GM12878 (cell line): ENCODE results near the gene PRM1. TPM values are rescaled to one million over a fixed set of nuclear protein-coding genes. Genes with fewer than 3 reads are reported as not detected.
A peak's percentile ranks its signal among the peaks of the same experiment; 100 is the strongest.

Source experiments
- ATAC-seq: fragments of 200-7000 bp; cut with Tn5 transposase; 3 replicates; pipeline ENCODE4 v1.9.1; 2020; ENCODE audit warnings: mild to moderate bottlenecking, moderate library complexity
- BruUV-seq: library from RNA; stranded (reverse); fragments of 400-500 nt; replicated peaks from 2 replicates; lab custom pipeline; 2021; lab: Mats Ljungman, UMichigan
- CTCF ChIA-PET: fragments of 300-600 bp; sonication (Branson Sonifier 250); formaldehyde crosslinking; extraction: SDS; loops from one replicate; lab custom pipeline; 2021; ENCODE audit warnings: inconsistent platforms; lab: Yijun Ruan, JAX
- POLR2A ChIA-PET: fragments of 350-600 bp; formaldehyde crosslinking; extraction: SDS; loops from one replicate; lab custom pipeline; 2021; ENCODE audit warnings: inconsistent platforms; lab: Charles Lee
- RAD21 ChIA-PET: fragments of 300-600 bp; sonication (Branson Sonifier 250); formaldehyde crosslinking; loops from one replicate; lab custom pipeline; 2023; ENCODE audit warnings: antibody characterized with exemption; ENCODE audit not compliant: unreplicated experiment; lab: Charles Lee
- SMC1A ChIA-PET: fragments of 300-600 bp; sonication (Branson Sonifier 250); formaldehyde crosslinking; loops from one replicate; lab custom pipeline; 2023; ENCODE audit not compliant: unreplicated experiment, uncharacterized antibody; lab: Charles Lee
- DNase-seq: peaks from one replicate; pipeline ENCODE4 v3.0.0-alpha.2; 2011; ENCODE audit warnings: low read depth, low spot score
- FAIRE-seq: peaks from 3 replicates; lab custom pipeline; 2011; peaks lifted over from hg19 to GRCh38; lab: Jason Lieb, UNC
- H2AFZ ChIP-seq: 2 replicates; pipeline ENCODE4 v1.6.0; 2011; ENCODE audit warnings: low read depth, low read length, control low read depth; ENCODE audit not compliant: control insufficient read depth
- H3K27ac ChIP-seq: 2 replicates; pipeline ENCODE4 v1.5.1; 2011; ENCODE audit warnings: control low read depth; ENCODE audit not compliant: control insufficient read depth, insufficient read depth
- H3K27me3 ChIP-seq, 2 experiments: replicated peaks in 1 of 2; 2 replicates each; pipeline versions ENCODE4 v1.6.0 to v1.6.1; 2011; ENCODE audit warnings: low read length in 1 of 2; ENCODE audit not compliant: control insufficient read depth in 2 of 2, insufficient read depth in 2 of 2
- H3K36me3 ChIP-seq, 2 experiments: 2 replicates each; pipeline ENCODE4 v1.5.1; 2011; ENCODE audit warnings: low read length in 1 of 2; ENCODE audit not compliant: control insufficient read depth in 2 of 2, insufficient read depth in 2 of 2
- H3K4me1 ChIP-seq: 2 replicates; pipeline ENCODE4 v1.6.1; 2011; ENCODE audit warnings: mild to moderate bottlenecking, low read length, moderate library complexity, mixed read lengths; ENCODE audit not compliant: control insufficient read depth, insufficient read depth
- H3K4me2 ChIP-seq: 2 replicates; pipeline ENCODE4 v1.6.0; 2011; ENCODE audit warnings: control low read depth; ENCODE audit not compliant: control insufficient read depth, insufficient read depth
- H3K4me3 ChIP-seq: fragments of 200-600 bp; sonication (generic); 2 replicates; pipeline ENCODE4 v1.5.1; 2016
- H3K79me2 ChIP-seq: 2 replicates; pipeline ENCODE4 v1.6.0; 2011; ENCODE audit warnings: low read length; ENCODE audit not compliant: control insufficient read depth, insufficient read depth
- H3K9ac ChIP-seq: 2 replicates; pipeline ENCODE4 v1.8.0; 2011; ENCODE audit warnings: low read length, control low read depth, mixed read lengths; ENCODE audit not compliant: control insufficient read depth, insufficient read depth
- H3K9me3 ChIP-seq: replicated peaks from 3 replicates; pipeline ENCODE4 v1.5.1; 2011; ENCODE audit warnings: mild to moderate bottlenecking, low read length; ENCODE audit not compliant: control insufficient read depth, insufficient read depth
- H4K20me1 ChIP-seq: 2 replicates; pipeline ENCODE4 v1.6.0; 2011; ENCODE audit not compliant: control insufficient read depth, insufficient read depth
- CBX3 ChIP-seq: fragments of 200-600 bp; sonication (generic); IDR thresholded peaks from 2 replicates; pipeline ENCODE4 v1.6.1; 2016; ENCODE audit warnings: low read depth, borderline replicate concordance
- EZH2 ChIP-seq: IDR thresholded peaks from 2 replicates; pipeline ENCODE4 v1.6.1; 2012; ENCODE audit warnings: low read depth, mild to moderate bottlenecking, control low read depth, inconsistent platforms, low read length, borderline replicate concordance; ENCODE audit not compliant: control insufficient read depth
- SREBF2 ChIP-seq: IDR thresholded peaks from 2 replicates; pipeline ENCODE4 v1.6.1; 2012; ENCODE audit warnings: mild to moderate bottlenecking, low read length
- WGBS: methylation state at CpG from one replicate; pipeline ENCODE4 v1.1.6; 2016; ENCODE audit warnings: low lambda C conversion rate; ENCODE audit not compliant: insufficient replicate concordance, insufficient coverage; ENCODE audit errors: missing lambda C conversion rate; 5-methylcytosine and 5-hydroxymethylcytosine counted together
- in situ Hi-C: fragments of 300-500 bp; cut with MboI; formaldehyde crosslinking; loops from 9 replicates; pipeline ENCODE4 v1.14.3; 2018; ENCODE audit warnings: mixed read lengths
- intact Hi-C: fragments of 100-400 bp; cut with micrococcal nuclease; formaldehyde crosslinking; loops from one replicate; pipeline ENCODE4 v1.14.2; 2022; ENCODE audit not compliant: unreplicated experiment
- polyA plus RNA-seq, 11 experiments: library from polyadenylated mRNA; depleted of rRNA in 4 of 11; unstranded in 6 of 11; stranded (reverse) in 5 of 11; fragments of >200 nt; fragmentation: Nextera tagmentation in 4 of 11; fragmentation: Illumina TruSeq in 1 of 11; extraction: Ambion mirVana in 4 of 11; extraction: Trizol in 1 of 11; gene quantifications; 1 replicate in 1 of 11; 2 replicates in 10 of 11; pipeline versions ENCODE4 v1.2.1 to v1.2.3, GENCODE V29; 2011 to 2016; ENCODE audit warnings: inconsistent platforms in 2 of 11, missing spikeins in 2 of 11, low read depth in 1 of 11
- total RNA-seq, 4 experiments: library from RNA; depleted of rRNA in 3 of 4; stranded (reverse); fragments of >200 nt in 3 of 4; fragmentation: Illumina TruSeq in 1 of 4; extraction: Trizol in 1 of 4; gene quantifications; 2 replicates each; pipeline versions ENCODE4 v1.2.1 to v1.2.3, GENCODE V29; 2013 to 2021

Gene PRM1
- total and polyA plus RNA-seq, 10 of the 15 experiments (the other 5 are each of a cell fraction or from before 2014, with no cell fraction given) = 0.20 TPM; not detected in 9

- intact Hi-C loops = loop anchor here (2.0 to 5.0 kb wide), 3 partner anchors 96 to 334 kb away; no protein-coding TSS in a partner anchor
- peaks cover 62% of the 10 kb centered on the region for H3K4me1 ChIP-seq
- POLR2A ChIA-PET = interaction anchor here (0.6 to 6.0 kb wide), 17 partner anchors 10 to 349 kb away, joined by 3 to 85 read pairs (median 5); partner anchors contain the start of gene SOCS1
These were observed 17.2 kb upstream of the PRM1 start for GRCh38 chr16:11298143-11298900.

More at GRCh38 chr16:11298143-11298900, 17.2 kb upstream of the PRM1 start:
- Histone ChIP-seq H3K4me3 (peak overlapping the region; percentile 35), H3K79me2 (no peaks in the 10 kb centered on the region; the same call in 1 of the 2 replicates), H3K9me3 (no peaks in the 10 kb centered on the region), H3K9ac (peak overlapping the region; percentile 69), H2AFZ (no peak overlapping the region), H3K36me3 (no peaks in the 10 kb centered on the region), H3K27me3 (no peaks in the 10 kb centered on the region), H3K4me2 (peak overlapping the region; percentile 89), H3K27ac (peak overlapping the region; percentile 91), H4K20me1 (no peaks in the 10 kb centered on the region)
- DNase-seq (no peak), FAIRE-seq (peak; percentile 38), ATAC-seq (peak; percentile 25)
- CTCF ChIA-PET = interaction anchor here (0.8 to 7.4 kb wide), 19 partner anchors 12 to 344 kb away, joined by 3 to 104 read pairs (median 5); partner anchors contain the start of gene SOCS1
- SMC1A ChIA-PET = interaction anchor here (0.6 to 8.4 kb wide), 34 partner anchors 10 to 348 kb away, joined by 3 to 194 read pairs (median 4); partner anchors contain the start of genes PRM2, SOCS1 and TNP2
- no peak for TF ChIP-seq SREBF2
- TF ChIP-seq EZH2 = no peak
- no peak for TF ChIP-seq CBX3
- RAD21 ChIA-PET = interaction anchor here (0.7 to 6.8 kb wide), 31 partner anchors 12 to 350 kb away, joined by 3 to 206 read pairs (median 7); partner anchors contain the start of genes PRM2 and SOCS1
- in situ Hi-C loops = no loop called here
- TSS peak; percentile 96 for BruUV-seq
- WGBS = 63% methylated on average over 5 of the region's 5 CpGs
